Neural cell (in vitro differentiated cells): Measurements from ENCODE around the gene ADGRL3. TPM values are rescaled to one million over a fixed set of nuclear protein-coding genes. Genes with fewer than 3 reads are reported as not detected.

ENCODE experiments used
- H2AFZ ChIP-seq: fragments of 200-600, 300-800 bp; sonication (generic), shearing (Covaris generic); 2 replicates; pipeline ENCODE4 v1.6.0; 2014; ENCODE audit warnings: low read depth, mild to moderate bottlenecking, antibody characterized with exemption, low read length, moderate library complexity
- H3F3A ChIP-seq: fragments of 200-600 bp; shearing (Covaris generic); 2 replicates; pipeline ENCODE4 v1.6.1; 2016; ENCODE audit warnings: mild to moderate bottlenecking, moderate library complexity, mixed read lengths, antibody characterized with exemption, low read length; ENCODE audit not compliant: insufficient read depth, poor library complexity, severe bottlenecking
- H3K27ac ChIP-seq: fragments of 200-600, 300-800 bp; sonication (generic), shearing (Covaris generic); 2 replicates; pipeline ENCODE4 v1.5.1; 2014; ENCODE audit warnings: mild to moderate bottlenecking, low read length, moderate library complexity
- H3K27me3 ChIP-seq: fragments of 300-800, 200-600 bp; sonication (generic), shearing (Covaris generic); 2 replicates; pipeline ENCODE4 v1.6.0; 2014; ENCODE audit warnings: mild to moderate bottlenecking, low read depth, low read length, moderate library complexity; ENCODE audit not compliant: insufficient read depth
- H3K36me3 ChIP-seq: fragments of 300-800, 200-600 bp; sonication (generic), shearing (Covaris generic); 2 replicates; pipeline ENCODE4 v1.5.1; 2014; ENCODE audit warnings: mild to moderate bottlenecking, antibody characterized with exemption, low read length, moderate library complexity; ENCODE audit not compliant: insufficient read depth
- H3K4me2 ChIP-seq: fragments of 300-800, 200-600 bp; sonication (generic), shearing (Covaris generic); 2 replicates; pipeline ENCODE4 v1.6.0; 2014; ENCODE audit warnings: mild to moderate bottlenecking, low read length
- H3K4me3 ChIP-seq: fragments of 300-800, 200-600 bp; sonication (generic), shearing (Covaris generic); 2 replicates; pipeline ENCODE4 v1.5.1; 2014; ENCODE audit warnings: mild to moderate bottlenecking, low read length, moderate library complexity
- H3K79me2 ChIP-seq: fragments of 200-600 bp; shearing (Covaris generic); replicated peaks from 2 replicates; pipeline ENCODE4 v1.6.0; 2014; ENCODE audit warnings: mild to moderate bottlenecking, low read length, moderate library complexity; ENCODE audit not compliant: insufficient read depth
- H3K9ac ChIP-seq: fragments of 300-800, 200-600 bp; sonication (generic), shearing (Covaris generic); 2 replicates; pipeline ENCODE4 v1.6.1; 2016; ENCODE audit warnings: mild to moderate bottlenecking, low read length, mixed read lengths
- H3K9me2 ChIP-seq: fragments of 200-600 bp; shearing (Covaris generic); 2 replicates; pipeline ENCODE4 v1.6.1; 2016; ENCODE audit warnings: mild to moderate bottlenecking, low read length, mixed read lengths; ENCODE audit not compliant: insufficient read depth
- H3K9me3 ChIP-seq: fragments of 200-600, 300-800 bp; sonication (generic), shearing (Covaris generic); 2 replicates; pipeline ENCODE4 v1.6.1; 2016; ENCODE audit warnings: mild to moderate bottlenecking, mixed run types, low read length, moderate library complexity, mixed read lengths
- H4K20me1 ChIP-seq: fragments of 200-600 bp; shearing (Covaris generic); 2 replicates; pipeline ENCODE4 v1.6.1; 2016; ENCODE audit warnings: mild to moderate bottlenecking, mixed run types; ENCODE audit not compliant: insufficient read depth
- EP300 ChIP-seq: fragments of 450-650 bp; conservative IDR thresholded peaks from 2 replicates; pipeline ENCODE4 v1.6.1; 2014; ENCODE audit warnings: antibody characterized with exemption, mild to moderate bottlenecking, moderate library complexity; ENCODE audit not compliant: poor library complexity, severe bottlenecking
- EZH2 ChIP-seq: fragments of 200-600, 300-800 bp; shearing (Covaris generic), sonication (generic); IDR thresholded peaks from 2 replicates; pipeline ENCODE4 v1.6.1; 2014; ENCODE audit warnings: antibody characterized with exemption, low read length, borderline replicate concordance, mild to moderate bottlenecking; ENCODE audit not compliant: insufficient read depth, poor library complexity, severe bottlenecking
- MXI1 ChIP-seq: fragments of 450-650 bp; conservative IDR thresholded peaks from 2 replicates; pipeline ENCODE4 v1.6.1; 2014; ENCODE audit warnings: antibody characterized with exemption, mild to moderate bottlenecking; ENCODE audit not compliant: poor library complexity, severe bottlenecking
- POLR2AphosphoS5 ChIP-seq: IDR thresholded peaks from 2 replicates; pipeline ENCODE4 v1.6.1; 2012
- RAD21 ChIP-seq: fragments of 450-650 bp; conservative IDR thresholded peaks from 2 replicates; pipeline ENCODE4 v1.6.1; 2014; ENCODE audit warnings: antibody characterized with exemption, mild to moderate bottlenecking, moderate library complexity
- REST ChIP-seq: IDR thresholded peaks from 2 replicates; pipeline ENCODE4 v1.6.1; 2012; ENCODE audit warnings: borderline replicate concordance
- SMC3 ChIP-seq: fragments of 450-650 bp; conservative IDR thresholded peaks from 2 replicates; pipeline ENCODE4 v1.6.1; 2014; ENCODE audit warnings: antibody characterized with exemption, mild to moderate bottlenecking, moderate library complexity; ENCODE audit not compliant: poor library complexity
- TAF1 ChIP-seq: IDR thresholded peaks from 2 replicates; pipeline ENCODE4 v1.6.1; 2012; ENCODE audit warnings: low read depth
- polyA plus RNA-seq: library from polyadenylated mRNA; depleted of rRNA; stranded (reverse); fragments of >200 nt; gene quantifications from 2 replicates; pipeline ENCODE4 v1.2.3, GENCODE V29; 2014
- TF ChIP-seq, protein P1 (sequence below): fragments of 450-650 bp; IDR thresholded peaks from 2 replicates; pipeline ENCODE4 v1.5.1; 2014; ENCODE audit warnings: antibody characterized with exemption, mild to moderate bottlenecking, moderate library complexity; ENCODE audit not compliant: poor library complexity, severe bottlenecking

ADGRL3 gene
- polyA plus RNA-seq, 1 donor from 2014 or later: 99.4 TPM

GRCh38 chr4:61575796-61576195 lies 375.7 kb downstream of the ADGRL3 start:
- H3K9ac ChIP-seq: no peak overlapping the region
- H3K4me3 ChIP-seq: no peak overlapping the region
- TF ChIP-seq POLR2AphosphoS5: no peak
- TF ChIP-seq TAF1: no peak
- TF ChIP-seq EP300: no peak
- no peak overlapping the region for H3K4me2 ChIP-seq
- H3K27me3 ChIP-seq: no peaks in the 10 kb centered on the region
- no peaks in the 10 kb centered on the region for H3K9me2 ChIP-seq
- H4K20me1 ChIP-seq: no peaks in the 10 kb centered on the region
- H3K36me3 ChIP-seq: no peaks in the 10 kb centered on the region
- H3F3A ChIP-seq: no peaks in the 10 kb centered on the region
- H2AFZ ChIP-seq: no peak overlapping the region
- H3K9me3 ChIP-seq: no peaks in the 10 kb centered on the region
- peaks cover 14% of the 10 kb centered on the region for H3K79me2 ChIP-seq
- no peak overlapping the region for H3K27ac ChIP-seq

DNA sequence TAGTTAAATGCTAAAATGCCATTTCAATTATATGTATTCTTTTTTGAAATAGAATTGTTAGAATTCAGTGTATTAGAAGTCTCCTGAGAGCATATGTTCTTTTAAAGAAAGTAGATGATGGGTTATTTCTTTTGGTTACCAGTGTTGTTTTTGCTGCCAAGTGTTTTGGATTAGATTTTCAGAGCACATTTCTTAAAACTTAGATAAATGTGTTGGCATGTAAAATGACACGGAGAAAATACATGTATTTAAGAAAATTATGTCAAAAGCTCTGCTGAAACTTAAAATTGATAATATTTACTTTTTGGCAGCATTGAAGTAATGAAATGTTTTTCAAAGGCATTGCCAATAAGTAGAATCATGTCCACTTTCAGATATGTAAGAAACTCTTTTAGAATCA lies 379.7 kb downstream of the ADGRL3 start:
- H3K9me3 ChIP-seq: no peaks in the 10 kb centered on the region
- no peaks in the 10 kb centered on the region for H3K9me2 ChIP-seq
- no peaks in the 10 kb centered on the region for H3F3A ChIP-seq
- no peak overlapping the region for H3K9ac ChIP-seq
- peaks cover 7% of the 10 kb centered on the region for H3K79me2 ChIP-seq
- TF ChIP-seq, protein P1, sequence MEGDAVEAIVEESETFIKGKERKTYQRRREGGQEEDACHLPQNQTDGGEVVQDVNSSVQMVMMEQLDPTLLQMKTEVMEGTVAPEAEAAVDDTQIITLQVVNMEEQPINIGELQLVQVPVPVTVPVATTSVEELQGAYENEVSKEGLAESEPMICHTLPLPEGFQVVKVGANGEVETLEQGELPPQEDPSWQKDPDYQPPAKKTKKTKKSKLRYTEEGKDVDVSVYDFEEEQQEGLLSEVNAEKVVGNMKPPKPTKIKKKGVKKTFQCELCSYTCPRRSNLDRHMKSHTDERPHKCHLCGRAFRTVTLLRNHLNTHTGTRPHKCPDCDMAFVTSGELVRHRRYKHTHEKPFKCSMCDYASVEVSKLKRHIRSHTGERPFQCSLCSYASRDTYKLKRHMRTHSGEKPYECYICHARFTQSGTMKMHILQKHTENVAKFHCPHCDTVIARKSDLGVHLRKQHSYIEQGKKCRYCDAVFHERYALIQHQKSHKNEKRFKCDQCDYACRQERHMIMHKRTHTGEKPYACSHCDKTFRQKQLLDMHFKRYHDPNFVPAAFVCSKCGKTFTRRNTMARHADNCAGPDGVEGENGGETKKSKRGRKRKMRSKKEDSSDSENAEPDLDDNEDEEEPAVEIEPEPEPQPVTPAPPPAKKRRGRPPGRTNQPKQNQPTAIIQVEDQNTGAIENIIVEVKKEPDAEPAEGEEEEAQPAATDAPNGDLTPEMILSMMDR: no peak
- H3K4me2 ChIP-seq: no peak overlapping the region
- no peaks in the 10 kb centered on the region for H3K27me3 ChIP-seq
- no peaks in the 10 kb centered on the region for H3K36me3 ChIP-seq
- H2AFZ ChIP-seq: no peak overlapping the region
- H3K27ac ChIP-seq: no peak overlapping the region
- no peak overlapping the region for H3K4me3 ChIP-seq
- no peaks in the 10 kb centered on the region for H4K20me1 ChIP-seq

- Histone ChIP-seq H3K79me2 (peaks cover 7% of the 10 kb centered on the region), H3K27ac (no peak overlapping the region), H3K9ac (no peak overlapping the region), H3K4me3 (no peak overlapping the region), H3K9me2 (no peaks in the 10 kb centered on the region), H3K27me3 (no peaks in the 10 kb centered on the region), H3K4me2 (no peak overlapping the region), H4K20me1 (no peaks in the 10 kb centered on the region), H3F3A (no peaks in the 10 kb centered on the region), H3K9me3 (no peaks in the 10 kb centered on the region), H3K36me3 (no peaks in the 10 kb centered on the region), H2AFZ (no peak overlapping the region)
- TF ChIP-seq EP300 (no peak), RAD21 (no peak), TAF1 (no peak), SMC3 (no peak), POLR2AphosphoS5 (no peak), EZH2 (no peak), MXI1 (no peak), REST (no peak)
- TF ChIP-seq, protein P1: no peak
These were observed 380.7 kb downstream of the ADGRL3 start for GRCh38 chr4:61580721-61581377.
